Astrocyte (in vitro differentiated cells and primary cell): ENCODE results near the gene CMIP. TPM values are rescaled to one million over a fixed set of nuclear protein-coding genes. Genes with fewer than 3 reads are reported as not detected.
A peak's percentile ranks its signal among the peaks of the same experiment; 100 is the strongest.

Source experiments
- DNase-seq: peaks from one replicate; pipeline ENCODE4 v3.0.0-alpha.2; 2010; ENCODE audit warnings: low read depth
- FAIRE-seq: peaks from 2 replicates; lab custom pipeline; 2011; peaks lifted over from hg19 to GRCh38; lab: Jason Lieb, UNC
- H2AFZ ChIP-seq: 2 replicates; pipeline ENCODE4 v1.6.0; 2012; ENCODE audit warnings: low read depth, low read length, inconsistent platforms
- H3K27ac ChIP-seq: 2 replicates; pipeline ENCODE4 v1.5.1; 2011; ENCODE audit warnings: low read depth, low read length, inconsistent platforms
- H3K27me3 ChIP-seq: 2 replicates; pipeline ENCODE4 v1.6.0; 2011; ENCODE audit warnings: low read length, inconsistent platforms; ENCODE audit not compliant: insufficient read depth
- H3K36me3 ChIP-seq: 2 replicates; pipeline ENCODE4 v1.5.1; 2011; ENCODE audit warnings: low read length, inconsistent platforms; ENCODE audit not compliant: insufficient read depth
- H3K4me1 ChIP-seq: 2 replicates; pipeline ENCODE4 v1.5.1; 2011; ENCODE audit warnings: low read length, inconsistent platforms; ENCODE audit not compliant: insufficient read depth
- H3K4me2 ChIP-seq: 2 replicates; pipeline ENCODE4 v1.6.0; 2012; ENCODE audit warnings: low read length, inconsistent platforms
- H3K4me3 ChIP-seq: 2 replicates; pipeline ENCODE4 v1.5.1; 2011; ENCODE audit warnings: low read depth, mild to moderate bottlenecking, low read length, inconsistent platforms; ENCODE audit not compliant: insufficient read depth
- H3K79me2 ChIP-seq: 2 replicates; pipeline ENCODE4 v1.6.0; 2012; ENCODE audit warnings: mild to moderate bottlenecking, low read length, inconsistent platforms; ENCODE audit not compliant: insufficient read depth
- H3K9ac ChIP-seq: 2 replicates; pipeline ENCODE4 v1.6.0; 2012; ENCODE audit warnings: mild to moderate bottlenecking, low read length, inconsistent platforms
- H3K9me3 ChIP-seq: 2 replicates; pipeline ENCODE4 v1.5.1; 2012; ENCODE audit warnings: low read depth, mild to moderate bottlenecking, low read length, inconsistent platforms; ENCODE audit not compliant: insufficient read depth
- H4K20me1 ChIP-seq: 2 replicates; pipeline ENCODE4 v1.6.0; 2012; ENCODE audit warnings: low read length, inconsistent platforms; ENCODE audit not compliant: insufficient read depth
- H3K27ac Mint-ChIP-seq: one replicate; pipeline ENCODE4 v1.8.0; 2021; ENCODE audit warnings: mild to moderate bottlenecking, mixed read lengths; ENCODE audit not compliant: unreplicated experiment
- H3K27me3 Mint-ChIP-seq: one replicate; pipeline ENCODE4 v1.8.0; 2021; ENCODE audit warnings: low read depth, mixed read lengths; ENCODE audit not compliant: unreplicated experiment
- H3K36me3 Mint-ChIP-seq: one replicate; pipeline ENCODE4 v1.8.0; 2021; ENCODE audit warnings: low read depth, mixed read lengths; ENCODE audit not compliant: unreplicated experiment
- H3K4me1 Mint-ChIP-seq: one replicate; pipeline ENCODE4 v1.8.0; 2021; ENCODE audit warnings: low read depth, mixed read lengths; ENCODE audit not compliant: unreplicated experiment
- H3K4me3 Mint-ChIP-seq: one replicate; pipeline ENCODE4 v1.8.0; 2021; ENCODE audit warnings: mild to moderate bottlenecking, moderate library complexity, mixed read lengths; ENCODE audit not compliant: unreplicated experiment
- H3K9me3 Mint-ChIP-seq: one replicate; pipeline ENCODE4 v1.8.0; 2021; ENCODE audit warnings: mild to moderate bottlenecking, mixed read lengths; ENCODE audit not compliant: unreplicated experiment
- CTCF ChIP-seq: IDR thresholded peaks from 2 replicates; pipeline ENCODE4 v1.5.1; 2011; ENCODE audit warnings: low read depth, mild to moderate bottlenecking, inconsistent platforms, low read length, moderate library complexity; ENCODE audit not compliant: insufficient read depth
- EZH2 ChIP-seq: IDR thresholded peaks from 2 replicates; pipeline ENCODE4 v1.6.1; 2012; ENCODE audit warnings: mild to moderate bottlenecking, low read length, inconsistent platforms; ENCODE audit not compliant: insufficient read depth
- total RNA-seq: library from RNA; stranded (reverse); gene quantifications from 2 replicates; pipeline ENCODE4 v1.2.1, GENCODE V29; 2021

CMIP gene
- total RNA-seq, 1 donor from 2014 or later = 71.5 TPM

GRCh38 chr16:81473558-81473957, 28.9 kb downstream of the CMIP start:
- peaks cover 3% of the 10 kb centered on the region for H3K36me3 ChIP-seq
- H3K9ac ChIP-seq = no peak overlapping the region
- H3K36me3 Mint-ChIP-seq = peaks cover 18% of the 10 kb centered on the region
- peaks cover 15% of the 10 kb centered on the region for H3K4me1 ChIP-seq
- no peaks in the 10 kb centered on the region for H3K9me3 Mint-ChIP-seq
- H3K9me3 ChIP-seq = no peaks in the 10 kb centered on the region
- peak; percentile 60 for DNase-seq
- H3K27ac ChIP-seq = no peak overlapping the region
- no peaks in the 10 kb centered on the region for H3K27me3 ChIP-seq
- H3K4me2 ChIP-seq = peak overlapping the region; percentile 39
- no peaks in the 10 kb centered on the region for H3K27me3 Mint-ChIP-seq
- H4K20me1 ChIP-seq = peaks cover 95% of the 10 kb centered on the region
- peaks cover 91% of the 10 kb centered on the region for H3K79me2 ChIP-seq
- no peak overlapping the region for H3K27ac Mint-ChIP-seq
- TF ChIP-seq EZH2 (no peak), CTCF (no peak)
- H3K4me3 ChIP-seq = no peak overlapping the region
- no peak overlapping the region for H2AFZ ChIP-seq
- peaks cover 47% of the 10 kb centered on the region for H3K4me1 Mint-ChIP-seq
- no peak overlapping the region for H3K4me3 Mint-ChIP-seq
- FAIRE-seq = no peak

GRCh38 chr16:81473969-81474959, 29.7 kb downstream of the CMIP start:
- H3K27ac ChIP-seq = no peak overlapping the region
- Mint-ChIP-seq H3K27ac (no peak overlapping the region), H3K36me3 (peaks cover 19% of the 10 kb centered on the region), H3K27me3 (no peaks in the 10 kb centered on the region), H3K4me3 (no peak overlapping the region), H3K9me3 (no peaks in the 10 kb centered on the region), H3K4me1 (peaks cover 51% of the 10 kb centered on the region)
- no peaks in the 10 kb centered on the region for H3K27me3 ChIP-seq
- peaks cover 3% of the 10 kb centered on the region for H3K36me3 ChIP-seq
- FAIRE-seq (no peak), DNase-seq (no peak)
- H3K9ac ChIP-seq = no peak overlapping the region
- TF ChIP-seq EZH2 (no peak), CTCF (no peak)
- H3K4me2 ChIP-seq = peak overlapping the region; percentile 39
- peaks cover 91% of the 10 kb centered on the region for H3K79me2 ChIP-seq
- no peaks in the 10 kb centered on the region for H3K9me3 ChIP-seq
- no peak overlapping the region for H3K4me3 ChIP-seq
- H3K4me1 ChIP-seq = peaks cover 20% of the 10 kb centered on the region
- H2AFZ ChIP-seq = no peak overlapping the region
- H4K20me1 ChIP-seq = peaks cover 95% of the 10 kb centered on the region
